Right cardiac atrium (tissue), 5 donors: ENCODE data around the gene TIMM50. TPM values are rescaled to one million over a fixed set of nuclear protein-coding genes. Genes with fewer than 3 reads are reported as not detected.

Source experiments
- ATAC-seq, 2 donors: fragments of 200-7000 bp; cut with Tn5 transposase; one replicate each; pipeline versions ENCODE4 v1.8.0 to v1.9.1; 2020; ENCODE audit warnings: moderate library complexity in 2 of 2, mild to moderate bottlenecking in 1 of 2
- DNase-seq, 3 donors: peaks; one replicate each; pipeline ENCODE4 v3.0.0-alpha.2; 2020
- H3K27ac ChIP-seq: one replicate; pipeline ENCODE4 v1.5.1; 2013; ENCODE audit warnings: mild to moderate bottlenecking, low read length, control low read depth, moderate library complexity
- H3K27me3 ChIP-seq: one replicate; pipeline ENCODE4 v1.6.1; 2013; ENCODE audit not compliant: control insufficient read depth, insufficient read depth
- H3K4me1 ChIP-seq: one replicate; pipeline ENCODE4 v1.6.1; 2013; ENCODE audit warnings: low read length; ENCODE audit not compliant: control insufficient read depth, insufficient read depth
- H3K4me3 ChIP-seq: one replicate; pipeline ENCODE4 v1.5.1; 2013; ENCODE audit warnings: low read length, control low read depth
- H3K9me3 ChIP-seq: one replicate; pipeline ENCODE4 v1.6.1; 2013; ENCODE audit warnings: low read length; ENCODE audit not compliant: control insufficient read depth
- WGBS: extraction: QIAGEN DNeasy Blood & Tissue Kit; methylation state at CpG from one replicate; pipeline ENCODE4 v1.1.7; 2013; 5-methylcytosine and 5-hydroxymethylcytosine counted together
- intact Hi-C, 4 donors: fragments of 100-400 bp; cut with DNase I; formaldehyde crosslinking; loops; one replicate each; pipeline versions ENCODE4 v1.11.0 to v1.14.0; 2022 to 2023
- polyA plus RNA-seq: library from polyadenylated mRNA; stranded (reverse); fragments of 200-250 nt; gene quantifications from one replicate; pipeline ENCODE4 v1.2.3, GENCODE V29; 2013
- total RNA-seq, 4 donors: library from RNA; stranded (reverse); fragmentation: NEBNext Ultra II Directional; extraction: Animal tissue kit (Norgen Biotek cat#: 25700); gene quantifications; one replicate each; pipeline ENCODE4 v1.2.1, GENCODE V29; 2021
- donor health status: healthy with polysubstance abuse.
- donor health status: DM: no; HTN: yes; CAD: no.
- donor health status: DM: no; HTN: no; CAD: no.
- donor health status: DM: no; HTN: yes; CAD: no; lungs with severe emphysema.
- donor health status: DM: yes; HTN: yes; CAD: no.

The TIMM50 gene
- total and polyA plus RNA-seq, 5 donors: 54.1 to 73.7 (median 62.0) TPM

DNA sequence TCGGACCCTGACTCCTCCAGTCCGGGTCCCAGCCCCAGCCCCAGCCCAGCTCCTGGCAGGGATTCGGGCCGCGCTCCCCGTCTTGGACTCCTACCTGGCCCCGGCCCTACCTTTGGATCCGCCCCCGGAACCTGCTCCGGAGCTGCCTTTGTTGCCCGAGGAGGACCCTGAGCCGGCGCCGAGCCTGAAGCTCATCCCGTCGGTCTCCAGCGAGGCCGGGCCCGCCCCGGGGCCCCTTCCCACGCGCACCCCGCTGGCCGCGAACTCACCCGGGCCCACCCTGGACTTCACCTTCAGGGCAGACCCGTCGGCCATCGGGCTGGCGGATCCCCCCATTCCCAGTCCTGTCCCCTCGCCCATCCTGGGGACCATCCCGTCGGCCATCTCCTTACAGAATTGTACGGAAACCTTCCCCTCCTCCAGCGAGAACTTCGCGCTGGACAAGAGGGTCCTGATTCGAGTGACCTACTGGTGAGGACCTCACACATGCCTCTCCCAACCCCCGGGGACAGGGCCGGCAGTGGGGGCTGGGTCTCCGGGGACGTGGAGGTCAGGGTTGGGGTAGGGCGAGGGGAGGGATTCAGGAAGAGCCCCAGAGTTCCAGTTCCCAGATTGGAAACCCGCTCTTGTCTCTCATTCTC is 35.0 kb downstream of the TIMM50 start:
- peak overlapping the region; percentile 14 for H3K4me3 ChIP-seq
- 2% methylated on average over 44 of the region's 44 CpGs for WGBS
- intact Hi-C loops: no loop called here
- ATAC-seq: peak in 1 of 2 donors; percentile 21
- H3K4me1 ChIP-seq: no peaks in the 10 kb centered on the region
- H3K27ac ChIP-seq: no peak overlapping the region
- no peaks in the 10 kb centered on the region for H3K27me3 ChIP-seq
- no peak for DNase-seq
- no peaks in the 10 kb centered on the region for H3K9me3 ChIP-seq

DNA sequence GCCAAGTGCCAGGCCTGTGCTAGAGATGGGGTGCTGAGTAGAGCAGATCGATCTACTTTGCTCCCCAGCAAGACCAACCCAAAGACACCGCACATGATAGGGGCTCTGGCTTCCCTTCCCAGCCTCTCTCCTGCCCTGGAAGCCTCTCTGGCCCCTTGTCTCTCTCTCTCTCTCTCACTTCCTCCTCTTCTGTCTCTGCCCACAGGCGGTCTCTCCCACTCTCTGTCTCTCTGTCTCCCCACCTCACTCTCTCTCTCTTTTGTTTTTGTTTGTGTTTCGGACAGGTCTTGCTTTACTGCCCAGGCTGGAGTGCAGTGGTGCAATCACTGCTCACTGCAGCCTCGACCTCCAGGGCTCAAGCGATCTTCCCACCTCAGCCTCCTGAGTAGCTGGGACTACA is 35.6 kb downstream of the TIMM50 start:
- WGBS: 45% methylated on average over 6 of the region's 6 CpGs
- DNase-seq: no peak
- no peaks in the 10 kb centered on the region for H3K9me3 ChIP-seq
- no peak overlapping the region for H3K4me3 ChIP-seq
- H3K27ac ChIP-seq: no peak overlapping the region
- intact Hi-C loops: no loop called here
- H3K27me3 ChIP-seq: no peaks in the 10 kb centered on the region
- H3K4me1 ChIP-seq: no peaks in the 10 kb centered on the region
- no peak for ATAC-seq

DNA sequence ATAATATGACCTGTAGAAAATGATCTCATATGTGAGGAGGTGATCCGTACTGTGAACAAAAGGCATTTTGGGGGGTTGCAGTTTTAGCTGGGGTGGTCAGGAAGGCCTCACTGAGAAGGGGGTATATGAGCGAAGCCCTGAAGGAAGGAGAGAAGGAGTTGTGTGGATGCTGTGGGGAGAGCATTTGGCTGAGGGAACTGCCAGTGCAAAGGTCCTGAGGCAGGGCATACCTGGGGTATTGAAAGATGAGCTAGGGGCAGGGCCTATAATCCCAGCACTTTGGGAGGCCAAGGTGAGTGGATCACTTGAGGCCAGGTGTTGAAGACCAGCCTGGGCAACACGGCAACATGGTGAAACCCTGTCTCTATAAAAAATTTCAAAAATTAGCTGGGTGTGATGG is 36.8 kb downstream of the TIMM50 start:
- no peaks in the 10 kb centered on the region for H3K4me1 ChIP-seq
- H3K27me3 ChIP-seq: no peaks in the 10 kb centered on the region
- no peak overlapping the region for H3K27ac ChIP-seq
- DNase-seq (no peak), ATAC-seq (no peak)
- intact Hi-C loops: no loop called here
- WGBS: 76% methylated on average over 3 of the region's 3 CpGs
- no peak overlapping the region for H3K4me3 ChIP-seq
- no peaks in the 10 kb centered on the region for H3K9me3 ChIP-seq

DNA sequence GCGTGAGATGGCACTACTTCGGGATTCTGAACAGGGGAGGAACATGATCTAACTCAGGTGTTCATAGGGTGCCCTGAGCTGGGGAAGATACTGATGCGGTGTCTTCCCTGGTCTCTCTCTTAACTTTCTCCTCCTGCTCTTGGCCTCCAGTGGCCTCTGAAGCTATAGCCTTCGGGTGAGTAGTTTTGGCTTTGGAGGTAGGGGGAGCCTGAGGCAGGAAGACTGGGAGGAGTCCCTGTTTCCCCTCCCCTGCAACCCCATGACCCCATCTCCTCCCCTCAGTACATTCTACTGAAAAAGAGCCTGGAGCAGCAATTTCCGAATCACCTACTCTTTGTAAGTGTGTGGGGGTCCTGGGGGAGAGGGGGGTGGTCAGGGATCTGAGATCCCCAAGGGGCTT is 37.8 kb downstream of the TIMM50 start:
- H3K27ac ChIP-seq: no peak overlapping the region
- WGBS: 61% methylated on average over 5 of the region's 5 CpGs
- intact Hi-C loops: no loop called here
- no peaks in the 10 kb centered on the region for H3K9me3 ChIP-seq
- H3K27me3 ChIP-seq: no peaks in the 10 kb centered on the region
- ATAC-seq (no peak), DNase-seq (no peak)
- H3K4me1 ChIP-seq: no peaks in the 10 kb centered on the region
- H3K4me3 ChIP-seq: no peak overlapping the region

DNA sequence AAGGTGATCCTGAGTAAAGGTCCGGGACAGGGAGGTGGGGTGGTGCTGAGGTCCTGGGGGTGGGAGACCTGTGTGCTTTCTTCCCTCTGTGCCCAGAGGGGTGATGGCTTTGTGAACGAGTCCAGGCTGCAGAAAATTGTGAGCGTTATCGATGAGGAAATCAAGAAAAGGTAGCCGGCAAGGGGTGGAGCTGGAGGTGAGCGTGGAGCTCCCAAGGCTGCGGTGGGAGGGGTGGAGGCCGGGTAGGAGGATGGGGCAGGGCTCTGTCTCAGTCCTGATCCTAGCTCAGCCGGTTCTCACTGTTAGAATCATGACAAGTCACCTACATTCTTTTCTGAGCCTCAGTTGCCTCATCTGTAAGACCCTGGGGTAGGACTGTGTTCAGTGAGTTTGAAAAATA is 38.3 kb downstream of the TIMM50 start:
- H3K4me1 ChIP-seq: no peaks in the 10 kb centered on the region
- intact Hi-C loops: no loop called here
- H3K27ac ChIP-seq: no peak overlapping the region
- 75% methylated on average over 9 of the region's 9 CpGs for WGBS
- no peak for ATAC-seq
- no peaks in the 10 kb centered on the region for H3K9me3 ChIP-seq
- no peak overlapping the region for H3K4me3 ChIP-seq
- no peaks in the 10 kb centered on the region for H3K27me3 ChIP-seq
- no peak for DNase-seq

DNA sequence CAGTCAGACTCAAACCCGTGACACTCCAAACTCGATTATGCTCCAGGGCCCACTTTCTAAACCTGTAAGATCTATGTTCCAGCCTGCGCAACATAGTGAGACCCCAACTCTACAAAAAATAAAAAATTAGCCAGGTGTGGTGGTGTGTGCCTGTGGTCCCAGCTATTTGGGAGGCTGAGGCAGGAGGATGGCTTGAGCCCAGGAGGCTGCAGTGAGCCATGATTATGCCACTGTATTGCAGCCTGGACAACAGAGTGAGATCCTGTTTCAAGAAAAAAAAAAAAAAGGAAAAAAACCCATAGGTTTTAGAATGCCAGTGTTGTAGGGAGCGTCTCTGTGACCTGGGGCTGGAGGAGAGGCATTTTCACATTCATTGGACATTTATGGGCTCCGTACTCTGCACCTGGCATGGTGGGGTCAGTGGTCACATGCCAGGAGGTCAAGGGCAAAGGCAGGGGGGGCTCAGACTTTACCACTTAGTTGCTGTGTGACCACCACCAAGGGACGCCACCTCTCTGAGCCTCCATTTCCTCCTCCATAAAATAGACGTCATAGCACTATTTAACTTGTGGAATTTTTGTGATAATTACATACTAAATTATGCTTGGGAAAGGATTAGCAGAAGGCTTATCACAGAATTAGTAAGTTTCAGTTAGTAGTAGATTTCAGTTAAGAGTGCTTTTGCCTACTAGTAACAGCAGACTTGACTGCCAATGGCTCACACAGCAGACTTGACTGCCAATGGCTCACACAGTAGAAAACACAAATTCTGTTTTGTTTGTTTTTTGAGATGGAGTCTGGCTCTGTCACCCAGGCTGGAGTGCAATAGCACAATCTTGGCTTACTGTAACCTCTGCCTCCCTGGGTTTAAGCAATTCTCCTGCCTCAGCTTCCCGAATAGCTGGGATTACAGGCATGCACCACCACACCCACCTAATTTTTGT is 40.2 kb downstream of the TIMM50 start:
- H3K27me3 ChIP-seq: no peaks in the 10 kb centered on the region
- H3K9me3 ChIP-seq: no peaks in the 10 kb centered on the region
- H3K27ac ChIP-seq: no peak overlapping the region
- no peaks in the 10 kb centered on the region for H3K4me1 ChIP-seq
- intact Hi-C loops: no loop called here
- ATAC-seq (no peak), DNase-seq (no peak)
- WGBS: 85% methylated on average over 8 of the region's 8 CpGs
- no peak overlapping the region for H3K4me3 ChIP-seq

DNA sequence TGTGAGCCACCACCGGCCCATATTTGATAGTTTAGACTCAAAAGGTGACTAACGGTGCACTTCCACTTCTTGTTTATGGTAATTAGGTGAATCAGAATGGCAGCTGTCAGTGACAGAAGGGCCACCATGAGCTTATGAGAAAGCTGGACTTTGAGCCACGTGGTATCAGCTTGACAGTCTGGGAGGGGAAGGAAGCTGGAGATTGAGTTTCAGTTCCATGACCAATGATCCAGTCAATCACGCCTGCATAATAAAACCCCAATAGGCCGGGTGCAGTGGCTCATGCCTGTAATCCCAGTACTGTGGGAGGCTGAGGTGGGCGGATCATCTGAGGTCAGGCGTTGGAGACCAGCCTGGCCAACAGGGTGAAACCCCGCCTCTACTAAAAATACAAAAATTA is 43.9 kb downstream of the TIMM50 start:
- Histone ChIP-seq H3K4me3 (no peak overlapping the region), H3K27ac (no peak overlapping the region), H3K9me3 (no peaks in the 10 kb centered on the region), H3K4me1 (no peaks in the 10 kb centered on the region), H3K27me3 (no peaks in the 10 kb centered on the region)
- intact Hi-C loops: no loop called here
- DNase-seq: no peak
- 87% methylated on average over 8 of the region's 8 CpGs for WGBS
- no peak for ATAC-seq

DNA sequence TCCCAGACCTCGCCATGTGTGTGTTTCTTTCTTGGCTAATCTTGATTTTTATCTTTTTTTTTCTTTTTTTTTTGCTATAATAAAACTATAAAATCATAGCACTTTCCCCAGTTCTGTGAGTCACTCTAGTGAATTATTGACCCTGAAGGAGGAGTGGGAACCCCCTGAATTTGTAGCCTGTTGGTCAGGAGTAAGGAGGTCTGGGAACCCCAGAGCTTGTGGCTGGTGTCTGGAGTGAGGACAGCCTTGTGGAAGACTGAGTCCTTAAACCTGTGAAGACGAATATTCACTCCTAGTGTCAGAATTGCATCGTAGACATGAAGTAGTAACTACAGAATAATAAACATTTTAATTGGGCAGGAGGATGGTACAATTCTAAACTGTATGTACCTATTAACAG is 44.6 kb downstream of the TIMM50 start:
- no peak overlapping the region for H3K4me3 ChIP-seq
- intact Hi-C loops: no loop called here
- no peaks in the 10 kb centered on the region for H3K4me1 ChIP-seq
- ATAC-seq (no peak), DNase-seq (no peak)
- WGBS: 93% methylated on average over 3 of the region's 3 CpGs
- no peaks in the 10 kb centered on the region for H3K27me3 ChIP-seq
- H3K9me3 ChIP-seq: no peaks in the 10 kb centered on the region
- no peak overlapping the region for H3K27ac ChIP-seq

DNA sequence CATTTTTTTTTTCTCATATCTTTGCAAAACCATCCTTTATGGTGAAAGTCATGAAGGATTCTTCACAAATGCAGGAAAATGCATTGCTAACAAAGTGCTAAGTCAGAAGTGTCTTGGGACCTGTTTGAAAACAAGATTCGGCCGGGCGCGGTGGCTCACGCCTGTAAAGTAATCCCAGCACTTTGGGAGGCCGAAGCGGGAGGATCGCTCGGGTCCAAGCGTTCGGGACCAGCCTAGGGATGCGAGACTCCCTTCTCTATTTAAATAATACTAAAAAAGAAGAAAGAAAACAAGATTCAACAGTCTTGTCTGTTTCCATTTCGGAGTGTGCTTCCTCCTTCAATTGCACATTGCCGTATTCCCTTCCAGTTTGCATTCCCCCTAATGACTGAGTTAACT is 51.2 kb downstream of the TIMM50 start:
- Histone ChIP-seq H3K27me3 (no peaks in the 10 kb centered on the region), H3K9me3 (no peaks in the 10 kb centered on the region), H3K4me3 (peak overlapping the region; percentile 56), H3K27ac (no peak overlapping the region), H3K4me1 (no peaks in the 10 kb centered on the region)
- 33% methylated on average over 14 of the region's 14 CpGs for WGBS
- intact Hi-C loops: loop anchor here in 3 of 4 donors (5.0 to 10.0 kb wide), 3 partner anchors 55 to 87 kb away; partner anchors contain the start of gene SUPT5H (in 2 of the 3)
- no peak for ATAC-seq
- DNase-seq: no peak

DNA sequence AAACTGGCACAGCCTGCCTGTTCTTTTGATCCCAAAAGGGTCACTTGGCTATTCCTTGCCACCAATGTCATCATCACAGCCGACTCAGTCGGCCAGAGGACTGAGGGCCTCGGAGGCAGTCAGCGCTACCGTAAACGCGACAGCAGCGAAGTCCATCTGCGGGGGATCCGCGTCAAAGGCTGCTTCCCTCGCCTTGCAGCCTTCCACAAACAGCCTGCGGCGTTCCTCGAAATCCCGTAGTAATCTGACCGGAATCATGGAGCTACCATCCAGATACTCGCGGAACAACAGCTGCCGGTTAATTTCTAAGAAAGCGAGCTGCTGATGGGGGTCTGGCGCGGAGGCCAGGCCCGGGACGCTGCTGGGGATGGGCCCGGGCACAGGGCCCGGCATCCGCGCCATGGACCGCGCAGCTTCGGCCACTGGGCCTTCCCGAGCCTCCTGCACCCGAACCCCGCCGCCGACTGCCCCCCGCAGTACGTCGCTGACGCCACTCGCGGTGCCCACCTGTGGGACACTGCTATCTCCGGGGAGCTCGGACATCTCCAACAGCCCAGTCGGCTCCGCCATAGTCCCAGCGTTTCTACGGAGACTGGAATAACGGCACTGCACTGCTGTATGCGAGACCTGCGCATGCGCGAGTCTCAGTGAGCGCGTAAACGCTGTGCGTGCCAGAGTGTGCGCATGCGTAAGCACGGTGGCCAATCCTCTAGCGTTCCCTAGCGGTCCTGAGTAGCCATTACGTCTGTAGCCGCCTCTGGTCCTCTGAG is 51.8 kb downstream of the TIMM50 start, which contains the start of gene EID2B:
EID2B (minus strand) TSS at position 620 of the 770 bp plus-strand sequence; CDS start at position 570, 50 bp downstream.
- peak; percentile 98 to 99 for ATAC-seq
- peak within 1 kb of the TSS; percentile 71 for H3K27ac ChIP-seq
- H3K9me3 ChIP-seq: no peaks in the 10 kb centered on the region
- DNase-seq: peak; percentile 97 to 99 (median 98)
- peak within 1 kb of the TSS; percentile 56 for H3K4me3 ChIP-seq
- no peaks in the 10 kb centered on the region for H3K27me3 ChIP-seq
- intact Hi-C loops: loop anchor here in 3 of 4 donors (5.0 to 10.0 kb wide), 3 partner anchors 55 to 88 kb away; partner anchors contain the start of gene SUPT5H (in 2 of the 3)
- under 1% methylated on average over 65 of the region's 65 CpGs for WGBS
- no peaks in the 10 kb centered on the region for H3K4me1 ChIP-seq
